Epidermal melanocyte (primary cell): Measurements from ENCODE around the gene PDCD6IP.

Experiments
- DNase-seq: peaks from one replicate; pipeline ENCODE4 v3.0.0; 2011; ENCODE audit warnings: low spot score; ENCODE audit not compliant: insufficient read length

PDCD6IP gene

DNA sequence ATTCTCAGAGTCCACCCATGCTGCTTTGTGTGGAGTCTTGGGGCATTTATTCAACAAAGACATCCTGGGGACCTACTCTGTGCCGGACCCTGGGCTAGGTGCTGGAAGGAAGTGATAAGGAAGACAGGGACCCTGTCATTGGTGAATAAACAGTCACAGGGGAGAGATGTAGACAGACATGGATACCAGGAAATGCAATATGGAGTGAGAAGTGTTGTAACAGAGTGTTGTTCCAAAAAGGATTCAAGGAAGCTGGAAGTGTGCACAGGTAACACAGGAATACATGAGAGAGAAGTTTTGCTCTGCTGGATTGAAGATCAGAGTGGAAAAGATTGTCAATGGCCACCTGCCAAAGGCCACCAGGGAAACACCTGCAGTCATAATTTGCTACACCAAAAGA lies 89.0 kb downstream of the PDCD6IP start:
- DNase-seq, result no peak

DNA sequence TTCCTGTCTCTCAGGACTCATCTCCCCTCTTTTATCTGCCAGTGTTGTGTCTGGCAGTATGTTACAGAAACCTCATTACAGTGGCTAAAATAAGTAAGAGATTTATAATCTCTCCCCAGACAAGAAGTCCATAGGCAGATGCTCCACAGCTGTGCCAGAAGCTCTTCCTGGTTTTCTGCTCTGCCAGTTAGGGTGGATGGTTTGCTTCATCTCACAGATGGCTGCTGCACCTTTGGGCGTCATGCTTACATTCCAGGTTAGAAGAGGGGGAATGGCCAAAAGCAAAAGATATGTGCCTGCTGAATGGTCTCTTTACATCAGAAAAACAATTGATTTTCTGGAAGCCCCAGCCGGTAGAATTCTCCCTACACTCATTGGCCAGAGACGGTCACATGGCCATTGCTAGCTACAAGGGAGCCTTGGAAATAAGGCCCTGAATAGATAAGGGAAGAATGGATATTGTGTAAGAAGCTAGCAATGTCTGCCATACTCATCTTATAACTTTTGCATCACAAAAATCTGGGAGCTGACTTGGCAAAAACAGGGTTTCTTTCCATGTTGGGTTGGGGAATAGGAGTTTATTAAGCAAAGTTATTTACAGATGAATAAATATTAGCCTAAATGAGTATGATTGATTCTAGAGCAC lies 91.1 kb downstream of the PDCD6IP start:
- no peak for DNase-seq

DNA sequence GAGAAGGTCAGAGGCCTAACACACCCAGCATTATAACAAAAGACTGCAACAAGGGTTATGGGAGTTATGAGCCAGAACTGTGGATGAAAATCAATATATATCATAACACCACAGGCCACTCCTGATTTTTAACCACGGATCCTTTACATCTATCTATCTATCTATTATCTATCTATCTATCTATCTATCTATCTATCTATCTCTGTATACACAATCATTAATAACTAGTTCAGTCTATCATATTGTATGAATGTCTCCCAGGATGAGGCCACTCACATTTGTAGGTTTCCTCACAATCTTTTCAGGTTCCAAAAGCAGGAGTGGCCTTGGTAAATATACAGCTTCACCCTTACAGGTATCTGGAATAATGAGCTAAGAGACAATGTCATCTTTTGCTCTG lies 94.2 kb downstream of the PDCD6IP start:
- DNase-seq, result no peak

DNA sequence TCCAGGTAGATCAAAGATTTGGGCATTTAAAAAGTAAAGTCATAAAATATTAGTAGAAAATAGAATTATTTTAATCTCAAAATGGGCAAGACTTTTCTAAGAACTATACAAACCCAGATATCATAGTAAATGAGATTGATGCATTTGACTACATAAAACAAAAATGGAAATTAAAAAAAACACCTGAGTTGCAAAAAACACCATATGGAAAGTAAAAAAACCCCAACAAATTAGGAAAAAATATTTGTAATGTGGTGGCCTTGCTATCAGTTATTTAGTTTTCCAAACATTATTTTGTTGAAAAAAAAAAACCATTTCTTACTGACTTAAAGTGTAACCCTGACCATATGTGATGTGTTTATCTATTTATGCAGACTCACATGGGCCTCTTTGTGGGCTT lies 97.2 kb downstream of the PDCD6IP start:
- no peak for DNase-seq

DNA sequence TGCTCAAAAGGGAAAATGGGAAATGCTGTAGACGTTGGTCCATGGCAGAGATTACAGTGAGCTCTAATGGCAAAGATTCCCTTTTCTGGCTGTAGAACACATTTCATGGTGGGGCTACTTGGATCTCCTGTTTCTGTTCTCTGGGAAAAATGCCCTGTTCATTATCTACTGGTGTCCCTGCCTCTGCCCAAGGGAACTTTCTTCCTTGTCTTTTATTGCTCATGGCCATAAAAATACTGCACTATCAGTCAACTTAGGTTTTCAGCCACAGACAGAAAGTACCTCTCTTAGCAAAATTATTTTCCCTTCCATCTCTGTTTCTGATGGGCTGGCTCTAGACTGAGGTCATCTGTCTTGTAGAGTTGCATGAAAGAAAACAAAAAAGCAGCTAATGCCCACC lies 98.9 kb downstream of the PDCD6IP start:
- DNase-seq, result no peak

DNA sequence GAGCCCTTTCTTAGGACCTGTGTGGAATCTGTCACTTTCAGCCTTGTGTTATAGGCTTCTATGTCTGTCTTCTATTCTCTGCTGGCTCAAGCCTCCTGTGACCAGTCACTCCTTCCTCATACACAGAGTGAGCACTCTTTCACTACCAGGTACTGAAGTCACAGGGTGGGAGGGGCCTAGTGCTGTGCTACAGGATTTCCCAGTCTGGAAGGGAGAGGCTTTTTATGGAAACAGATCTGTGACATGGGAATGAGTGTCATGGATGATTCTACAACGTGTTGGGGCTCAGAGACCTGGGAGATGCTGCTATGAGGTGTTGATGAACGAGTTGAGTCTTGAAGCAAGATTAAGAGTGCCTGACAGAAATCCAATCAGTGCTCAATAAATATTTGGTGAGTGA lies 100.5 kb downstream of the PDCD6IP start:
- DNase-seq, result no peak

DNA sequence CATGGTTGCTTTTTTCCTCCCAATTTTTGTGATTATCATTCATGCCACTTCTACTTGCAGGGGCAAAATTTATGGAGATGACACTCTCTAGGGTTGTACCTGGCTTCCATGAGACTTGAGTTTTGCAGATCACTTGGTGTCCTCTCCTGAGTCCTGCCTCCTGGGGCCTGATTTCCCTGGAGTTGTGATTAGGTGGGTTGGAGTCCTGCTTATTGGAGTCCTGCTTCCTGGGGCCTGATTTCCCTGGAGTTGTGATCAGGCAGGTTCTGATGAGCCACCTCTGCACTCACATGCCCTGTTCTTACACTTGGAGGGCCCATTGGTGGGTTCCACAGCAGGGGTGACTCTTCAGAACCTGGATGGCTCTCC lies 102.0 kb downstream of the PDCD6IP start:
- no peak for DNase-seq

DNA sequence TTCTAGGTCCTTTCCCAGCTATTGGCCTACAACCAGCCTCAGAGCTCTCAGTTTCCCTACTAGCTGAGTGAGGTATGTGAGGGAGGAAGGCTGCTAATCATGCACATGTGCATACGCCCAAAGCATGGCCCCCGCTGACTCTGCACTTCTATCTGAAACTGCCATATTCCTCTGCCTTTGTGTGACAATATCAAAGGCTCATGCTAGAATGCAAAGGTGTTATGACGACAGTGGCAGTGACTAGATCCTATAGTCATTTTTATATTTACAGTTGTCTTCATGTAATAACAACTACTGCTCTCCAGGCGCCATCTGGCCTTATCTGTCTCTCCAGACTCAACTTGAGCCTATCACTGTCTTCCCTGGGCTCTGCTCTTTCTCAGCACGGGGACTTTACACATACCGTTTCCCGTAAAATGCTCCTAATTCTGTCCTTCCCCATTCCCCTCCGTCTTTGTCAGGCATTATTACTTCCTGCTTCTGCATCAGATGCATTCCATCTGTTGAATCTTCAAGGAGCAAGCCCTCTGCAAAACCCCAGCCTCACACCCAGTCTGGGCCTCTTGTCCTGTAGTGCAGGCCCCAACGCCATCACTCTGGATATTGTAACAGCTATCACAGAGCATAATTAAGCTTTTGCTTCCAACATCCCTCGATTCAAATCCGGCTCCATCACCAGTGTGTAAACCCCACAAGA lies 102.5 kb downstream of the PDCD6IP start:
- DNase-seq, result no peak

DNA sequence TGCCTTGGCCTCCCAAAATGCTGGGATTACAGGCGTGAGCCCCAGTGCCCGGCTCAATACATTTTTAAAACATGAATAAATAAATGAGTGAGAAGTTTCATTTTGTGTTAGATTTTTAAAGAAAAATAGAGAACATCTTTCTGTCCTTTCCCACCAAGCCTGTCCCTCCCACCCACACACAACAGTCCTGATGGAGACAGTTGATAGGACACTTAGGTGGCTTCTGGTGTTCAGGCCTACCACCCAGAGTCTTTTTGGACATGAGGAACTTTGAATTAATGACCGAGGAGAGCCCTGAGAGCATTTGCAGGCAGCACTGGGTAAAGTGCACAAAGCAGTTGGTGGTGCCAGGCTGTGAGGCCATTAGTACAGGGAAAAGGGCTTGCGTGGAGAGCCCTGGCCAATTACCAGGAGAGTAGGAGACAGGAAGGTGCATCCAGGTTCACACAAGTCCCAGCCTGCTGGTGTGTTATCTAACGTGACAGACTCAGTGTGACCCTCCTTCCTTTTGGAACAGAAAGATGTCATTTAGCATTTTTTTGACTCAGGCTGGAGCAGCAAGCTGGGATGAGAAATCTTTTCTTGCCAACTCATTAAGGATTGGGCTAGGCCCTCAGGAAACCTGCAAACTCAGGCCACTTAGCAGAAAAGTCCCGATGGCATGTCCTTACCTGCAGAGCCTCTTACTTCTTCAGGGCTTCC lies 103.6 kb downstream of the PDCD6IP start:
- DNase-seq, result no peak

DNA sequence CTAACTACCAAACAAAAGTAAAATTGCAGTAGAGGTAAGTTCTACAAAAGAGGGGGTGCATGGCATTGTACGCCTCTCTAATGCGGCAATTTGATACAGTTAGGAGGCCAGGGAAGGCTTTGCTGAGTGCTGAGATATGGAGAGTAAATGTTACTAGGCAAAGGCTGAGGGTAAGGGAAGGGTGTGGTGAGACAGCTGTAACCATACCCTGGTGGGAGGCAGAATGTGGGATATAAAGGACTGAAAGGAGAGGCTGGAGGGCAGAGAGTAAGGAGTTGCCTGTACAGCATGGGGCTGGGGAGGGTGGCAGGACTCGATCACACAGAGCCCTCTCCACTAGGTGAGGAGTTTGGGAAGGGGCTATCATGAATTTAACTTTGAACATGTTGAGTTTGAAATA lies 106.3 kb downstream of the PDCD6IP start:
- no peak for DNase-seq

DNA sequence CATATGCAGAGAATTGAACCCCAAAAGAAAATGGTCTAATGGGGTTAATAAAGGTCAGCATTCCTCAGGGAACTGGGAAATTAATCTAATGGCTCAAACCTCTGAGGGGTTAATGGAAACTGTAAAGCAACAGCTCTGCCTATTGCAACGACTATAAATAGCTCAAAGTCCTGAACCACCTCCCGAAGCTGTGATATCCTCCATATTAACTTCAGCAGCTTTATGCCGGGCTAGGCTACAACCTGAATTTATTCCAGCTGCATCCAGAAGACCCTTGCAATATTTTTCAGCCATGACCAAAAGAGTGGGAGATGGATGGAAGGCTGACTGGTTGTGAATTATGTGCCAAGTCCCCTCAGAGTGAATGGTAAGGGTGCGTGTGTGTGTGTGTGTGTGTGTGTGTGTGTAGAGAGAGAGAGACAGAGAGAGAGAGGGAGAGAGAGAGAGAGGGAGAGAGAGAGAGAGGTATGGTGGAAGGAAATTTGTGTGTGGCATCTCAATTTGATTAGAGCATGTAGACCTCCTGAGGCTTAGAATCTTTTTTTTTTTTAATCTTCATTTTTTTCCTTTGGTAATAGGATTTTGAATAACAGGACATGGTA lies 109.9 kb downstream of the PDCD6IP start:
- no peak for DNase-seq

DNA sequence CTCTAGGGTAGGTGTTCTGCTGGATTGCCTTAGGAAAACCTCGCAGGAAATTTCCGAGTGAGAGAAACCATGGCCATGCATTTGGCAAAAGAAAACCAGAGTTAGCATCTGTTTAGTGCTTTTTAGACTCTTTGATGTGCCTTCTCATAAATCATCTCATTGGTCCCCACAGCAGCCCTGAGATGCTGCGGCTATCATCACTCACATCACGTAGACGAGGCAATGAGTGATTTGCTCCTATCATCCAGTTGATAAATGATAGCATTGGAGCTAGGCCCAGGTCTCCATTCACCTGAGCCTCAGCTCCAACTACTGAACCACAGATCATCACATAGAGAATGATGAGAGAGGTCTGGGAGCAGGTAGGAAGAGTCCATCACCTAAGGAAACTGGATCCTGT lies 111.1 kb downstream of the PDCD6IP start:
- no peak for DNase-seq

DNA sequence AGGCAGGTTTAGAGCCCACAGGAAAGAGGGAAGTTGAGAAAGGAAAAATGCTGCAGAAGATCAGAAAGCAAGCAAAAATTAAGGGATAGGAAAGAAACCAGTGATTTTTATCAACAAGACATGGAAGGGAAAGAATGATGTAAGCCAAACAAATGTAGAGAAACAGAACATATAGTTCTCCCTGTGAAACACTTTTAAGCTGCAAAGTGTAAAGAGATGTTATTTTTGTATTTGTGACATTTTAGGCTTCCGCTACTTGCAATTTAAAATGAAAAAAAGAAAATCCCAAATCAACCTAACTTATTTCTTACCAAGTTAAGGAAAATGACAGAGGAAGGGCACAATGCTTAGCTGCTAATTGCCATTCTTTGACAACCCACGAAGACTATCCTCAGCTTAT lies 111.6 kb downstream of the PDCD6IP start:
- no peak for DNase-seq

DNA sequence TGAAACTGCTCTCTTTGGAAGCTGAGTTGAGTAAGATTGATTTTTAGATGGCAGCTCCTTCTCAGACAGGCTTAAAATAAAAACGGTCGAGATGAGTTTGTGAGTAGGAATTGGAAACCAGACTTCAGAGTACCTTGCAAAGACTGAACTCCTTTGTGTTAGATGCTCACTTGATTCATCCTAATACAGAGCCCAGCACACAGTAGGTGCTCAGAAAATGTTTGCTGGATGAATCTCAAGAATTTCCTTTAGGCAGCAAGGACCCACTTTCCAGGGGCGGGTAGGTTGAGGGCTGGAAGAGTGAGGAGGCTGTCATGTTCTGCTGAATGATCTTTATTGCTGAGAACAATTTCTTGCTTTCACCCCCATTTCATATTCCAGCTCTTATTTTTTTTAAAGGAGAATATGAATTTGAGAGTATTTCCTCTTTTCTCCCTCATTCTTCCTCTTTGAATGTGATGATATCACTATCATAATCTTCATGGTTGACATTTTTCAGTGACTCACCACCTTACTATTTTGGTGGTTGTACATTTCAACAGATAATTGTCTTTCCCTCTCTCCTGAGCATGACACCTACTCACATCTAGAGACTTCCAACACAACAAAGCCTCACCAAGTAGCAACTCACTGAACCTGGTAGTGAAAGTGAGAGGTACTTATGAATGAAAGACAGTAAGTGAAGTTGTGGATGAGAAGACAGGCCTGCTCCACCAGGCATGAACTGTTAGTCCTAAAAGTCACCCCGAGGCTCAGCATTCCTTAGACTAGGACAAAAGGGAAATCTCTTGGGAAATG lies 113.3 kb downstream of the PDCD6IP start:
- DNase-seq, result no peak

DNA sequence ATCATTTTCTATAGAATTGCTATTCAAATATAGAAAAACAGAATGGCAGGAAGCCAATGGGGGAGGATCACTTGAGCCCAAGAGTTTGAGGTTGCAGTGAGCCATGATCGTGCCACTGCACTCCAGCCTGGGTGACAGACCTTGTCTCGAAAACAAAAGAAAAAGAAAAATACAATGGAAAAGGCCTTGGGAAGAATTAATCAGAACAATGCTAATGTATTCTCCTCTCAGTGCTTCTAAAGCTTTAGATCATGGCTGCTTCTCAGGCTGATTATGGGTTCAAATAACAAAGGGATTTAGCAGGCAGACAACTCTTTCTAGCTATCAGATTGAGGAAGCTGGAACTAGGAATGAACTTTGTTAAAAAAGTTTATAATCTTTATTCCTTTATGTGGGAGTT lies 115.8 kb downstream of the PDCD6IP start:
- no peak for DNase-seq

DNA sequence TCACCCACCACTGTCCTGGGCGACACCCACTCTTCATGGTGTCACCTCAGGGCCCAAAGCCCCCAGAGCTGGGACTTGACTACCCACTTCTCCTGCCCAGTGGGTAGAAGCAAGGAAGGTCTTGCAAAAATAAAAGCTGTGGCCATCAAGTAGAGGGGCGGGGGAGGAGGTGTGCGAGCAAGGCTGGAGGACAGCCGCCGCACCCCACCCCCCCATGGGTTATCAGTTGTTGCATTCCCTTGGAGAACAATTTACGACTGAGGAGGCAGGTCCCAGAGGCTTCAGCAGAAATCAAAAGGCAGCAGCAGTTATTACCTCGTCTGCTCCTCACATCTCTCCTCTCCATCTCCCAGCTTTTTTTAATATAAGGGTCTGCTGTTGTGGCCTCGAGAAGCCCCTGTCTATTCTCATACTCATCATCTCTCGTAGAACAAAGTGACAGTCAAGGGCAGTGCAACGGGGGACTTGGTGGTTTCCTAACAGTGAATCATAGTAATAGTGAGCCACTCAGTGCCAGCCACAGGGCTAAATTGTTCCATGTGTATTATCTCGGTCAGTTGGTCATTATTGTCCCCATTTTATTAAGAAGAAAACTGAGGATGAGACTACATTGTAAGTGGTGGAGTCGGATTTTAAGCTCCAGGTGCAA lies 116.4 kb downstream of the PDCD6IP start:
- DNase-seq, result no peak

DNA sequence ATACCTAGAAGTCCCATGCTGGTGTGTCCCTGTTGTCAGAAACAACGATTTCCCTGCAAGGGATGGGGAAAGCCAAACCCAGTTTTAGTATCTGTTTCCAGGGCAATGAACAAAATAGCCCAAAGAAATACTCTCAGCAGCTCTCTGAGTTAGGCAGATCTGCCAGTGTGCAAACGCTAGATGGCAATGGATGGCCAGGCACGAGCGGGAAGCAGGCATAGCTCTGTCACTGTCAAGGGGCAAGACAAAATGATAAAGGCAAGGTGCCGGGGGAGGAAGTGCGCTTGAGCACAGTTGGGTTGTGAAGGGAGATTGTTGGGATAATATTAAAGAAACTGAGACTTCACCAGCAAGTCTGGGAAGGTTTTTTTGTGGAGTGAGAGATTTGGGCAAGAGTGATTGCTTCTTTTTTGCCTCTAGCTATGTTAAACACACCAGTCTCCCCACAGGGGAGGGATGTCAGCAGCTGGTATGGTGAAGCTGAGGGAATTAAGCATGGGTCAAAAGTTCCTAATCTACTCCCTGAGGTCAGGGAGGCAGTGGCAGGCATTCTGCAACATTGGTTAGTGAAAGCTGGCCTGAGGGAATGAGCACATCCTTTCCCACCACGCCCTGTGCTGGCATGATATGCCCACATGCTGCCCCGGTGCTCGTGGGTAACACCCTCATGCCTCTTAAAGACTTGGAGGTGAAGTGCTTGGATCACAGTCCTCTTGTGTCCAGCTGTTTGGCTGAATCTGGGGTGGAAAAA lies 117.5 kb downstream of the PDCD6IP start:
- no peak for DNase-seq

DNA sequence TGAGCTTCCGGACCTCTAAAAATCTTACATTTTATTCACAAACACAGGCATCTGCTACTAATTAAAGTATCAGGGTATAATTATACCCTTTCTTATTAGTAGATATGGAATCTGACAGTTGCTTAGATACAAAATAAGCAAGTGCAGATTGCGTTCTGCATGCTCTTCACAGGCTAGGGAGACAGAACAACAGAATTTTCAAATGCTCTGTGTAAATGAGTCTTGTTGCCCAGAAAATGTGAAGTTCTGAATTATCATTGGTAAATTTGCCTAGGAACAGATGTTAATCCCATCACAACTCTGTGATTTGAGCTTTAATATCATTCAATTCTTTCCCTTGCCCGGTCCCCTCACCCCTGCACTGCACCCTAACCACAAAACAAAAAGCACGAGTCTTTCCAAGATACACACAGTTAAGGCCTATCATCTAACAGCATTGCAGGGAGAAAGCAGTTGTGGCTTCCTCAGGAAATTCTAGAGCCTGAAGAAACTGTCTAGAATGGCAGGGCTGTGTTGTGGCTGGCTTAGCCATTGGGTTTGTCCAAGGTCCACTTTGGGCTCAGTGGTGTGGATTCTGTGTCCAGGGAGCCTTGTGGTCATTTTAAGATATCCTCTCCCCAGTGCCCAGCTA lies 119.8 kb downstream of the PDCD6IP start:
- DNase-seq, result no peak
